Caco-2 (cell line): ENCODE data around the gene TRIM7. TPM values are rescaled to one million over a fixed set of nuclear protein-coding genes. Genes with fewer than 3 reads are reported as not detected.

Source experiments
- BruUV-seq: library from RNA; stranded (reverse); fragments of 400-500 nt; replicated peaks from 2 replicates; lab custom pipeline; 2021; lab: Mats Ljungman, UMichigan
- CTCF ChIA-PET: fragments of 300-600 bp; sonication (Branson Sonifier 250); formaldehyde crosslinking; loops from one replicate; lab custom pipeline; 2022; ENCODE audit warnings: antibody characterized with exemption; lab: Charles Lee
- POLR2A ChIA-PET: fragments of 300-600 bp; sonication (Branson Sonifier 250); formaldehyde crosslinking; loops from one replicate; lab custom pipeline; 2022; ENCODE audit warnings: antibody characterized with exemption; lab: Charles Lee
- DNase-seq, 2 experiments: peaks; one replicate each; pipeline versions ENCODE4 v3.0.0 to v3.0.0-alpha.2; 2020 to 2022
- H3K27me3 ChIP-seq: replicated peaks from 2 replicates; pipeline ENCODE4 v1.6.0; 2011; ENCODE audit warnings: low read length; ENCODE audit not compliant: control insufficient read depth, insufficient read depth
- H3K36me3 ChIP-seq: 2 replicates; pipeline ENCODE4 v1.5.1; 2011; ENCODE audit warnings: low read length; ENCODE audit not compliant: control insufficient read depth, insufficient read depth
- H3K4me1 ChIP-seq: fragments of 250-450 bp; sonication (Bioruptor Pico); 2 replicates; pipeline ENCODE4 v1.5.1; 2020; ENCODE audit warnings: mild to moderate bottlenecking
- H3K4me3 ChIP-seq: 2 replicates; pipeline ENCODE4 v1.5.1; 2011; ENCODE audit warnings: low read depth, mild to moderate bottlenecking, control low read depth, low read length
- H3K9me3 ChIP-seq: fragments of 250-450 bp; sonication (Bioruptor Pico); 2 replicates; pipeline ENCODE4 v1.5.1; 2020; ENCODE audit warnings: mild to moderate bottlenecking, moderate library complexity
- H3K27ac Mint-ChIP-seq: one replicate; pipeline ENCODE4 v1.8.0; 2022; ENCODE audit warnings: mixed read lengths; ENCODE audit not compliant: unreplicated experiment
- H3K27me3 Mint-ChIP-seq: one replicate; pipeline ENCODE4 v1.8.0; 2022; ENCODE audit warnings: mixed read lengths; ENCODE audit not compliant: insufficient read depth, unreplicated experiment
- H3K36me3 Mint-ChIP-seq: one replicate; pipeline ENCODE4 v1.8.0; 2022; ENCODE audit warnings: mild to moderate bottlenecking, mixed read lengths; ENCODE audit not compliant: insufficient read depth, unreplicated experiment
- H3K4me1 Mint-ChIP-seq: one replicate; pipeline ENCODE4 v1.8.0; 2022; ENCODE audit warnings: low read depth, mixed read lengths; ENCODE audit not compliant: unreplicated experiment
- H3K4me3 Mint-ChIP-seq: one replicate; pipeline ENCODE4 v1.8.0; 2022; ENCODE audit warnings: mild to moderate bottlenecking, moderate library complexity, mixed read lengths; ENCODE audit not compliant: unreplicated experiment
- H3K9me3 Mint-ChIP-seq: one replicate; pipeline ENCODE4 v1.8.0; 2022; ENCODE audit warnings: mixed read lengths; ENCODE audit not compliant: unreplicated experiment
- CTCF ChIP-seq, 2 experiments: fragments of 200-600 bp in 1 of 2; IDR thresholded peaks; 1 replicate in 1 of 2; 2 replicates in 1 of 2; pipeline versions ENCODE4 v1.5.1 to v1.8.0; 2011 to 2022; ENCODE audit warnings: antibody characterized with exemption in 1 of 2, control low read depth in 1 of 2, inconsistent platforms in 1 of 2, low read depth in 1 of 2, low read length in 1 of 2, mild to moderate bottlenecking in 1 of 2, moderate library complexity in 1 of 2; ENCODE audit not compliant: insufficient read depth in 1 of 2, severe bottlenecking in 1 of 2, unreplicated experiment in 1 of 2
- intact Hi-C: fragments of 100-400 bp; cut with micrococcal nuclease; formaldehyde crosslinking; loops from one replicate; pipeline ENCODE4 v1.10.0; 2022; ENCODE audit not compliant: unreplicated experiment
- total RNA-seq: library from RNA; stranded (reverse); gene quantifications from 2 replicates; pipeline ENCODE4 v1.2.3, GENCODE V29; 2022

TRIM7 gene
- total RNA-seq, 1 experiment from 2014 or later = 0.86 TPM

GRCh38 chr5:181230551-181230950, 25.6 kb upstream of the TRIM7 start:
- ChIA-PET POLR2A (no interaction called here), CTCF (interaction anchor here (0.7 kb wide), 1 partner anchor 446 kb away, joined by 5 read pairs; no protein-coding TSS in a partner anchor)
- Mint-ChIP-seq H3K36me3 (peaks cover 48% of the 10 kb centered on the region), H3K4me1 (no peaks in the 10 kb centered on the region), H3K27ac (no peak overlapping the region), H3K9me3 (no peaks in the 10 kb centered on the region), H3K27me3 (no peaks in the 10 kb centered on the region), H3K4me3 (no peak overlapping the region)
- H3K4me3 ChIP-seq = no peak overlapping the region
- DNase-seq = no peak
- H3K36me3 ChIP-seq = no peaks in the 10 kb centered on the region
- H3K4me1 ChIP-seq = no peaks in the 10 kb centered on the region
- no peaks in the 10 kb centered on the region for H3K9me3 ChIP-seq
- intact Hi-C loops = no loop called here
- H3K27me3 ChIP-seq = no peaks in the 10 kb centered on the region
- BruUV-seq = no TSS peak
- TF ChIP-seq CTCF (IDR thresholded peaks at IDR 0.05; ENCODE audit: insufficient read depth in 1 of 2, low read depth in 1 of 2, low read length in 1 of 2, severe bottlenecking in 1 of 2, unreplicated experiment in 1 of 2) = no peak

- intact Hi-C loops = no loop called here
- Mint-ChIP-seq H3K27me3 (no peaks in the 10 kb centered on the region), H3K4me1 (no peaks in the 10 kb centered on the region), H3K36me3 (peaks cover 43% of the 10 kb centered on the region), H3K27ac (no peak overlapping the region), H3K9me3 (no peaks in the 10 kb centered on the region), H3K4me3 (no peak overlapping the region)
- H3K4me3 ChIP-seq = no peak overlapping the region
- ChIA-PET POLR2A (no interaction called here), CTCF (interaction anchor here (0.7 kb wide), 1 partner anchor 445 kb away, joined by 5 read pairs; no protein-coding TSS in a partner anchor)
- H3K4me1 ChIP-seq = no peaks in the 10 kb centered on the region
- BruUV-seq = no TSS peak
- no peaks in the 10 kb centered on the region for H3K27me3 ChIP-seq
- TF ChIP-seq CTCF (IDR thresholded peaks at IDR 0.05; ENCODE audit: insufficient read depth in 1 of 2, low read depth in 1 of 2, low read length in 1 of 2, severe bottlenecking in 1 of 2, unreplicated experiment in 1 of 2) = no peak
- no peaks in the 10 kb centered on the region for H3K36me3 ChIP-seq
- no peaks in the 10 kb centered on the region for H3K9me3 ChIP-seq
- DNase-seq = no peak
These were observed 25.0 kb upstream of the TRIM7 start for GRCh38 chr5:181229996-181230395.

GRCh38 chr5:181224390-181225229, 19.6 kb upstream of the TRIM7 start:
- Mint-ChIP-seq H3K4me1 (peaks cover 26% of the 10 kb centered on the region), H3K9me3 (no peaks in the 10 kb centered on the region), H3K27me3 (peaks cover 6% of the 10 kb centered on the region), H3K27ac (peak overlapping the region; percentile 99), H3K36me3 (peaks cover 37% of the 10 kb centered on the region), H3K4me3 (peak overlapping the region; percentile 86)
- CTCF ChIA-PET = interaction anchor here (1.6 kb wide), 1 partner anchor 40 kb away, joined by 11 read pairs; no protein-coding TSS in a partner anchor
- POLR2A ChIA-PET = no interaction called here
- Histone ChIP-seq H3K36me3 (no peaks in the 10 kb centered on the region), H3K27me3 (no peaks in the 10 kb centered on the region), H3K9me3 (no peaks in the 10 kb centered on the region), H3K4me1 (no peaks in the 10 kb centered on the region), H3K4me3 (peak overlapping the region; percentile 93)
- no TSS peak for BruUV-seq
- intact Hi-C loops = no loop called here
- TF ChIP-seq CTCF (IDR thresholded peaks at IDR 0.05; ENCODE audit: insufficient read depth in 1 of 2, low read depth in 1 of 2, low read length in 1 of 2, severe bottlenecking in 1 of 2, unreplicated experiment in 1 of 2) = no peak
- DNase-seq = no peak
